HG03095 (cell line): Measurements from ENCODE around the gene HTR2C.

Experiments
- ATAC-seq: cut with Tn5 transposase; IDR thresholded peaks from one replicate; pipeline ENCODE4 v1.9.1; 2021; ENCODE audit warnings: moderate library complexity; ENCODE audit not compliant: unreplicated experiment

Gene HTR2C

DNA sequence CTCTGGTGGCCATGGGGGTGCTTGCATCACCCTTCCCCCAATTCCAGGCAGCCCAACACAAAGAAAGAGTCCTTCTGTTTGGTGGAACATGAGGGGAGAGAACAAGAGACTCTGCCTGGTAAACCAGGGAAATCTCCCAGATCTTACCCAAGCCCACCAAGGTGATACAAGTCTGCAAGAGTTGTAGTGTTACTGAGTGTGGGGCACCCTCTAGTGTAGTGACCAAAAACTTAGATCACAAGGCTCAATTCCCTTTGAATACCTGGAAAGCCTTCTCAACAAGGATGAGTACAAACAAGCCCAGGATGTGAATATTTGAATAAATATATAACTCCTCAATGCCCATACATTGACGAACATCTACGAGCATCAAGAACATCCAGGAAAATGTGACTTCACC, 368.8 kb downstream of the HTR2C start:
- ATAC-seq = no peak
